ENCODE measurements around the gene SYVN1. TPM values are rescaled to one million over a fixed set of nuclear protein-coding genes. Genes with fewer than 3 reads are reported as not detected.

Gene SYVN1
- total and polyA plus RNA-seq, 12 donors = 22.2 to 34.0 (median 26.1) TPM

GRCh38 chr11:65129649-65130441, 4.5 kb downstream of the SYVN1 start:
- ATAC-seq (no peak), DNase-seq (no peak)
- peaks cover 6 to 24% (median 17%) of the 10 kb centered on the region in 9 donors for H3K4me1 ChIP-seq
- no peaks in the 10 kb centered on the region for H3K27me3 ChIP-seq
- 86 to 90% methylated on average over 13 of the region's 13 CpGs for WGBS, 2 donors
- no peak overlapping the region for H3K27ac ChIP-seq
- no peak for TF ChIP-seq CTCF (IDR thresholded peaks at IDR 0.05)
- no peak overlapping the region for H3K4me3 ChIP-seq
- intact Hi-C loops (cut with DNase I) = loop anchor here in 2 of 10 donors (10.0 kb wide), 1 partner anchor 125 kb away; no protein-coding TSS in a partner anchor
- peaks cover 7 to 84% (median 66%) of the 10 kb centered on the region in 9 donors for H3K36me3 ChIP-seq
- no peaks in the 10 kb centered on the region for H3K9me3 ChIP-seq

- no peaks in the 10 kb centered on the region for H3K27me3 ChIP-seq
- no peak for TF ChIP-seq CTCF (IDR thresholded peaks at IDR 0.05)
- H3K36me3 ChIP-seq = peaks cover 7 to 94% (median 73%) of the 10 kb centered on the region in 9 donors
- DNase-seq = no peak
- no peak overlapping the region for H3K4me3 ChIP-seq
- H3K27ac ChIP-seq = no peak overlapping the region
- no peaks in the 10 kb centered on the region for H3K9me3 ChIP-seq
- ATAC-seq = no peak
- H3K4me1 ChIP-seq = peaks cover 6 to 20% (median 13%) of the 10 kb centered on the region in 9 donors
- whole genome bisulfite sequencing, 2 donors = 84% methylated on average over 15 of the region's 15 CpGs
- intact Hi-C loops (cut with DNase I) = no loop called here
Measured at GRCh38 chr11:65128182-65129145, 5.9 kb downstream of the SYVN1 start.

- DNase-seq (no peak), ATAC-seq (no peak)
- Histone ChIP-seq H3K27ac (no peak overlapping the region), H3K36me3 (peaks cover 7 to 89% (median 73%) of the 10 kb centered on the region in 9 donors), H3K27me3 (no peaks in the 10 kb centered on the region), H3K9me3 (no peaks in the 10 kb centered on the region), H3K4me3 (no peak overlapping the region), H3K4me1 (peaks cover 3 to 20% (median 12%) of the 10 kb centered on the region in 9 donors)
- intact Hi-C loops (cut with DNase I) = no loop called here
- no peak for TF ChIP-seq CTCF (IDR thresholded peaks at IDR 0.05)
- 80 to 84% methylated on average over 12 of the region's 12 CpGs for WGBS, 2 donors
Measured at GRCh38 chr11:65127473-65128181, 6.7 kb downstream of the SYVN1 start.

Measured in heart right ventricle (tissue), 16 donors.